Stimulated activated naive B cell treated with anti-CD40 and anti-IgM and Interleukin-4, amounts not matched to agents 10 μg/mL and 1 μg/mL and 100 μg/mL, for 72 hours (primary cell): ENCODE measurements around the gene IP6K3.

ENCODE experiments used
- ATAC-seq, 2 donors: fragments of 150-1000 bp; cut with Tn5 transposase; replicated peaks; 2 replicates each; pipeline ENCODE4 v1.10.0; 2021; ENCODE audit warnings: moderate library complexity in 1 of 2
- DNase-seq: peaks from one replicate; pipeline ENCODE4 v3.0.0; 2021
- H3K27ac Mint-ChIP-seq: one replicate; pipeline ENCODE4 v1.8.0; 2022; ENCODE audit warnings: mild to moderate bottlenecking, mixed read lengths
- H3K27me3 Mint-ChIP-seq, 2 donors: one replicate each; pipeline ENCODE4 v1.8.0; 2022; ENCODE audit warnings: mixed read lengths in 2 of 2
- H3K36me3 Mint-ChIP-seq, 2 donors: one replicate each; pipeline ENCODE4 v1.8.0; 2022; ENCODE audit warnings: mixed read lengths in 2 of 2, mild to moderate bottlenecking in 1 of 2
- H3K4me1 Mint-ChIP-seq, 2 donors: one replicate each; pipeline ENCODE4 v1.8.0; 2022; ENCODE audit warnings: mixed read lengths in 2 of 2, mild to moderate bottlenecking in 1 of 2
- H3K4me3 Mint-ChIP-seq, 2 donors: one replicate each; pipeline ENCODE4 v1.8.0; 2022; ENCODE audit warnings: mild to moderate bottlenecking in 2 of 2, mixed read lengths in 2 of 2, moderate library complexity in 1 of 2
- H3K9me3 Mint-ChIP-seq, 2 donors: one replicate each; pipeline ENCODE4 v1.8.0; 2022; ENCODE audit warnings: mixed read lengths in 2 of 2, mild to moderate bottlenecking in 1 of 2

Gene IP6K3, protein sequence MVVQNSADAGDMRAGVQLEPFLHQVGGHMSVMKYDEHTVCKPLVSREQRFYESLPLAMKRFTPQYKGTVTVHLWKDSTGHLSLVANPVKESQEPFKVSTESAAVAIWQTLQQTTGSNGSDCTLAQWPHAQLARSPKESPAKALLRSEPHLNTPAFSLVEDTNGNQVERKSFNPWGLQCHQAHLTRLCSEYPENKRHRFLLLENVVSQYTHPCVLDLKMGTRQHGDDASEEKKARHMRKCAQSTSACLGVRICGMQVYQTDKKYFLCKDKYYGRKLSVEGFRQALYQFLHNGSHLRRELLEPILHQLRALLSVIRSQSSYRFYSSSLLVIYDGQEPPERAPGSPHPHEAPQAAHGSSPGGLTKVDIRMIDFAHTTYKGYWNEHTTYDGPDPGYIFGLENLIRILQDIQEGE

DNA sequence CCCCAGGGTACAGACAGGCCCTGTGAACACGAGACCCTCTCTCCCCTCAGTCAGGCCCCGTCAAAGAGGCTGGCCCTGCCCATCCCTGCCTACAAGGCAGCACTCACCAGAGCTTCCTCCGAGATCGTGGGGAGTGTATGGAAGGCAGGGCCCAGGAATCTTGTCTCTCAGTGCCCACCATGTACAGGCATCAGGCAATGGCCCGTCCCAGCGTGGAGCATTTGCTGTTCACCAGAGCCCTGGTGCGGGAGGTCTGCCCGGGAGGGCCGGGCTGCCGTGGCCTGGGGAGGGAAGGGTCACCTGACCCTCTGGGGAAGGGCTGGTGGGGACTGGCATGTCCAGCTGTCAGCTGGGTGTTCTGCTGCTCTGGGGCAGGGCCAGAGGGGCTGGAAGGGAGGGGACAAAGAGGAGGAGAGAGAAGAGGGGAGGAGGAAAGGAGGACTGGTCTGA is at the start of gene IP6K3:
IP6K3 (minus strand) TSS at position 255 of the 450 bp plus-strand sequence. CDS start 11,429 bp downstream, outside the sequence.
- Mint-ChIP-seq H3K9me3 (no peaks in the 10 kb centered on the region), H3K27me3 (peaks cover 26 to 33% of the 10 kb centered on the region in 2 donors), H3K27ac (peak within 1 kb of the TSS; percentile 10), H3K36me3 (no peaks in the 10 kb centered on the region), H3K4me1 (peaks cover 3 to 7% of the 10 kb centered on the region in 2 donors), H3K4me3 (no peak within 1 kb of the TSS)
- no peak for ATAC-seq
- DNase-seq: no peak

DNA sequence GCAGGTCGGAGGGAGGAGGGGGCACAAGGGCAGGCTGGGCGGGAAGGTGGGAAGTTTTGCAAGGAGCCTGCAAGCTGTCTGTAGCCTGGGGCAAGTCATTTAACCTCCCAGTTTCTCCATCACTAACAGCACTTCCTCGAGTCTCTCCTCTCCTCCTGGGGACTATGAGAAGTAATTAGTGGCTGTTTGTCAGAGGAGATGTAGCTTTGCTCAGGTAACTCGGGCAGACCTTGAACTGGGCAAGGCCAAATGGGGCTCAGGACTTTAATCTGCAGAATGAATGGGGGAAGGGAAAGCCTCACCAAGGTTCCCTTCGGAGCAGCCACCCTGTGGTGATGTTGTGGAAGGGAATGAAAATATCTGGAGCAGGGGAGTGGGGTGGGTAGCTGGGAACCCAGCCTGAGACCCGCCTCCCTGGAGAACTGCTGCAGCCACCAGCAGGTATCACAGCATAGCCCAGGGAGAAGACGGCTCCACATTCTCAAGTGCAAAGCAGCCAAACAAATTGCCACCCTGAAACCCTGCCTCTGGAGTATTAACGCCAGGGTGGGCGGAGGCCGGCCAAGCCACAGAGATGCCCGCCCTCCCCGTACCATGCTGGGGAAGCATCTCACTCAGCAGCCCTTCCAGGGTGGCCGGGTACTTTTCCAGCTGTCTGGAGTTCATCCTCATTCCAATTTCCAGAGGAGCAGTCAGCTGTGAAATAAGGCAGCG is 48.4 kb upstream of the IP6K3 start:
- peaks cover 4 to 8% of the 10 kb centered on the region in 2 donors for H3K4me1 Mint-ChIP-seq
- H3K27me3 Mint-ChIP-seq: peaks cover 25 to 37% of the 10 kb centered on the region in 2 donors
- H3K27ac Mint-ChIP-seq: peak overlapping the region; percentile 33
- ATAC-seq: peak in 1 of 2 donors; percentile 38
- no peak for DNase-seq
- H3K36me3 Mint-ChIP-seq: peaks cover 0 to 2% of the 10 kb centered on the region in 2 donors
- H3K4me3 Mint-ChIP-seq: no peak overlapping the region
- H3K9me3 Mint-ChIP-seq: no peaks in the 10 kb centered on the region

DNA sequence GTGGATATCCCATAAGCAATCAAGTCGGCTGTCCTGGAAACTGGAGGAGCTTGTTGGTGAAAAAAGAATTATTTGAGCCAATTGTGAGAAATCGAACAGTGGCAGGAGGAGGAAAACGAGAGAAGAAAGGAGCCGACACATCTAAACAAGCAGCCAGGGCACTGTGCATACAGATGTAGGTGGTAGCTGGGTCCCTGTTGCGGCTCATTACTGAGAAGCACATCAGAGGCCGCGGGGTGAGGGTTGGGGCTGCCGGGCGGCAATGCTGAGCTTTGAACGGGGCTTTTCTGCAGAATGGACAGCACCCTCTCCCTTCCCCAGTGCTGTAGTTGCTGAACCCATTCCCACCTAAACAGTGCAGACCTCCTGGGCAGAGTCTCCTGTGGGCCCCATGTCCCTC is 46.3 kb upstream of the IP6K3 start:
- peak overlapping the region; percentile 10 for H3K27ac Mint-ChIP-seq
- no peak overlapping the region for H3K4me3 Mint-ChIP-seq
- peaks cover 2 to 6% of the 10 kb centered on the region in 2 donors for H3K36me3 Mint-ChIP-seq
- peaks cover 9 to 20% of the 10 kb centered on the region in 2 donors for H3K27me3 Mint-ChIP-seq
- peaks cover 10 to 14% of the 10 kb centered on the region in 2 donors for H3K4me1 Mint-ChIP-seq
- no peaks in the 10 kb centered on the region for H3K9me3 Mint-ChIP-seq
- ATAC-seq (no peak), DNase-seq (no peak)

DNA sequence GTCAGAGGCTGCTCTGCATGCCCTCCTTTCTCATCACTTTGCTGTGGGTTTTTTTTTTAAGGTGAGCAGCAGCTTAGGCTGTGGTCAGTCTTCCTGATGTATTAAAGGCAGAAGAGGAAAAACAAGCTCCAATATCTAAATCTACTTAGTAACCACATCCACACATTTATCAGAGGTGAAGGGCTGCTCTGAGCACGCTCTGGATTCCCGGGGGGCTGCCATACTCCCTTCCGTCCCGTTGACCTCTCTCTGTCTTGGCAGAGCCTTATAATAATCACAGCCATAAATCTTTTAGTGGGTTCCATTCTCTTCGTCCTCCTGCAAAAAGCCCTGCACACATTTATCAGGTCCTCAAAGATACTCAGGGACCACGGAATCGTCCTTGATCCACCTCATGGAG is 44.9 kb upstream of the IP6K3 start:
- Mint-ChIP-seq H3K4me1 (peaks cover 22 to 23% of the 10 kb centered on the region in 2 donors), H3K9me3 (no peaks in the 10 kb centered on the region), H3K27me3 (peaks cover 0 to 10% of the 10 kb centered on the region in 2 donors), H3K4me3 (no peak overlapping the region), H3K36me3 (peaks cover 4 to 9% of the 10 kb centered on the region in 2 donors), H3K27ac (no peak overlapping the region)
- DNase-seq (no peak), ATAC-seq (no peak)

DNA sequence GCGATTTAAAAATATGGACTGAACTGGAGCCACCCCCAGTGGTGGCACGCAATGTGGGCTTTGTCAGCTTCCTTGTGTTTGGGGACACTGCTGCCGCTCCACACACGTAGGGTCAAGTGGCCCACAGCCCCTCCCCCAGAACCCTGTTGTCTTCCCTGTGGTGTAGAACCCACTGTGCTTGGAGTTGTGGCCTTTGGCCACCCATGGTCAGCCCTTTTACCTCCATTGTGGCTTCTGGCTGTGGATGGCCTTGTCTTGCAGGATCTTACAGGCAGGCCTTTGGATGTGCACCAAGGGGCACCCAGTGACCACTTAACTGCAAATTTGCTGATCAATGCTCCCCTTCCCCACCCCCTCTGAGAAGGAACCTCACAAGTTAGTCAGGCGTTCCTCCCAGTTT is 44.2 kb upstream of the IP6K3 start:
- no peak overlapping the region for H3K27ac Mint-ChIP-seq

DNA sequence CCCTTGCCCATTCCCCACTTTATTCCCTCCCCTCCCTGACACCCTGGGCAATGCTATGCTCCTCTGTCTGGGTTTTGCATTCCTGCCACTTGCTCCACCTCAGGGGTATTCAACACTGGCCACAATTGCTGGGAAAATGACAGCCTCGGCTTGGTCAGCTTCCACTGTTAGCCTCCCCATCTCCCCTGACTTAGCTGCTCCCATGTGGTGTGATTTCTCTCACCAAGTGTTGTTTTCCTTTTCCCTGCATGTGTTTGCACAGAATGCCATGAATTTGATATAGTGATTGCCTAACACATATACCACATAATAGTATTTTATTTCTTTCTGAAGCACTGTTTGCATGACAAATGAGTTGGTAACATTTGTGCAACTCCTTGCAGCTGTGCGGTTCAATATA is 43.7 kb upstream of the IP6K3 start:
- H3K4me3 Mint-ChIP-seq: peak overlapping the region; percentile 33 to 37
- H3K4me1 Mint-ChIP-seq: peaks cover 28 to 34% of the 10 kb centered on the region in 2 donors
- ATAC-seq: no peak
- H3K9me3 Mint-ChIP-seq: no peaks in the 10 kb centered on the region
- peaks cover 0 to 6% of the 10 kb centered on the region in 2 donors for H3K27me3 Mint-ChIP-seq
- no peak for DNase-seq
- H3K36me3 Mint-ChIP-seq: peaks cover 8 to 14% of the 10 kb centered on the region in 2 donors
- H3K27ac Mint-ChIP-seq: peak overlapping the region; percentile 5

More for the DNA sequence above, 44.2 kb upstream of the IP6K3 start:
- peaks cover 8 to 14% of the 10 kb centered on the region in 2 donors for H3K36me3 Mint-ChIP-seq
- no peaks in the 10 kb centered on the region for H3K9me3 Mint-ChIP-seq
- DNase-seq: no peak
- no peak for ATAC-seq
- H3K4me1 Mint-ChIP-seq: peaks cover 28 to 31% of the 10 kb centered on the region in 2 donors
- peaks cover 0 to 6% of the 10 kb centered on the region in 2 donors for H3K27me3 Mint-ChIP-seq
- H3K4me3 Mint-ChIP-seq: no peak overlapping the region

DNA sequence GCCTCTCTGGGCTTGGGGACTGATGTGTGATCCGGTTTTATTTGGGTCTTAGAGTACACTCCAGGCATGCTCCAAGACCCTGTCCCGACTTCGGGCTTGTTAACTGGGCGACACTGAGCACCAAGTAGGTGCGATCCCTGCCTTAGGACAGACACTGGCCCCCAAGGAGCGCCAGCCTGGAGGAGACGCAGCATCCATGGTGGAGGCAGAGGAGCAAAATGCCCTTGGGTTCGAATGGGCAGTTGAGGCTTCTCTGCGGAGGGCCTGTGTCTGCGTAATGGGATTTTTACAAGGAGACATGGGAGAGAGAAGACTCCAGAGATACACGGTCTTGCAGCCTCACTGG is 42.8 kb upstream of the IP6K3 start:
- Mint-ChIP-seq H3K27ac (peak overlapping the region; percentile 95), H3K9me3 (no peaks in the 10 kb centered on the region), H3K4me3 (peak overlapping the region; percentile 78 to 86), H3K4me1 (peaks cover 30 to 42% of the 10 kb centered on the region in 2 donors), H3K27me3 (peaks cover 0 to 6% of the 10 kb centered on the region in 2 donors), H3K36me3 (peaks cover 14 to 22% of the 10 kb centered on the region in 2 donors)
- DNase-seq: no peak
- ATAC-seq: no peak

DNA sequence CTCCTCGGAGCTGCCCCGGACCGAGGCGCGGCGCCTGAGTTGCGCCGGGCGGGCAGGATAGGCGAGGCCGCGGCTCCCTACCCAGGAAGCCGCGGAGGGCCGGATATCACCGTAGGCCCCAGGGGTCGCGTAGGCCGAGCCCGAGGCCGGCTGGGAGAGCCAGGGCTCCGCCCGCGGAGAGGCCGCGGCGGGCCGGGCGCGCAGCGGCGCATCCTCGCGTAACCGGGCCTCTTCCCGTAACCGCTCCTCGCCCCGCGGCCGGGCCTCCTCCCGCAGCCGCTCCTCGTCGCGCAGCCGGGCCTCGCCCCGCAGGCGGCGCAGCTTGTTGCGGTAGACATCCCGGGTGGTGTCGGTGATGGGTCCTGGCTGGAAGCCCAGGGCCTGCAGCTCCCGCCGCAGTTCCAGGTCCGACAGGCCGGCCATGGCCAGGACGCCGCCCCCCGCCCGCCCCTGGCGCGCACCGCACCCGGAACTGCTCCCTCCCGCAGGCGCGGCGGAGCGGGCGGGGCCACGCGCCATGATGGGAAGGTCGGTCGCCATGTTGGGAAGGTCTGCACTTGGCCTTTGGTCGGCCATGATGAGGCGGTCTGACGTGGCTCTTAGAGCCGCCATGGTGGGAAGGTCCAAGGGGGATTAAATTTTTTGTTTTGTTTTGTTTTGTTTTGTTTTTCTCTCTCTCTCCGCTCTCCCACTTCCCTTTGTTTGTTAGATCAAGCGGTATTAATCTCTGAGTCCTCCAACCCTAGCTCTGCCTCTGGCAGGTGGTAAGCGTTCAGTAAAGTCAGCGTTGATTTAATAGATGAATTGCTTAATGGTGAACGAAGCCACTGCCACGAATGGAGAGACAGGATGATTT is 42.2 kb upstream of the IP6K3 start, which contains the start of gene LEMD2:
LEMD2 (minus strand) TSS at position 437 of the 856 bp plus-strand sequence; CDS start at position 423, 14 bp downstream.
- Mint-ChIP-seq H3K9me3 (no peaks in the 10 kb centered on the region), H3K36me3 (peaks cover 16 to 25% of the 10 kb centered on the region in 2 donors), H3K4me1 (peaks cover 31 to 48% of the 10 kb centered on the region in 2 donors), H3K27ac (peak within 1 kb of the TSS; percentile 95), H3K4me3 (peak within 1 kb of the TSS; percentile 86 to 91), H3K27me3 (peaks cover 0 to 6% of the 10 kb centered on the region in 2 donors)
- DNase-seq: peak; percentile 92
- peak; percentile 88 to 90 for ATAC-seq

DNA sequence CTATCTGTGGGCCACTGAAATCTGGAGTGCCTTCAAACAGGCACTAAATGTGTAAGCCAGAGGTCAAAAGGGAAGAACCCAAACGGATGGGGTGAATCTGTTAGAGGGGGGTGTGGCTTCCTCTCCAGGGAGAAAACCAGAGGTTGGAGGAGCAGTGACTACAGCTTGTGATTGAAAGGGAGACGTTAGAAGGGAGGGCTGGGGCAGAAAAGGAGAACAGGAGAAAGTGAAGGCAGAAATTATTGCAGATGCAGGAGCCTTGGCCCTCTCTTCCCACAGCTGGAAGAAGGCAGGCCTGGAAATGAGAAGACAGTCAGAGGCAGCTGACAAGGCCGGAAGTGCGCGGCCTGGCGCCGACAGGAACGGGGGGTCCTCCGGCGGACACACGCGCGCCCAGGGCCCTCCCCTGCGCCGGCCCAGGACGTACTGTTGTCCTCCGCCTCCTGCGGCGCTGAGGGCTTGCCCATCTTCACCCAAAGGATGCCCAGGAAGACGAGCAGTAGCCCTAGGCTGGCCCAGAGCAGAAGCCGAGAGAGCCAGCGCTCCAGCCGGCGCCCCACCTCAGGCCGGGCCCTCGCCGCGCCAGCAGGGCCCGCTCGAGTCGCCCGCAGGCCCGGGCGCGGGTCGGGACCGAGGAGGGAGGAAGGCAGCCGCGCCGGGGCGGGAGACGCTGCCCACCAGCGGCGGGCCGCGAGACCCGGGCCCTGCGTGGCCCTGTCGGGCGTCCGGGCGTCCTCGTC is 41.4 kb upstream of the IP6K3 start:
- peaks cover 33 to 56% of the 10 kb centered on the region in 2 donors for H3K4me1 Mint-ChIP-seq

DNA sequence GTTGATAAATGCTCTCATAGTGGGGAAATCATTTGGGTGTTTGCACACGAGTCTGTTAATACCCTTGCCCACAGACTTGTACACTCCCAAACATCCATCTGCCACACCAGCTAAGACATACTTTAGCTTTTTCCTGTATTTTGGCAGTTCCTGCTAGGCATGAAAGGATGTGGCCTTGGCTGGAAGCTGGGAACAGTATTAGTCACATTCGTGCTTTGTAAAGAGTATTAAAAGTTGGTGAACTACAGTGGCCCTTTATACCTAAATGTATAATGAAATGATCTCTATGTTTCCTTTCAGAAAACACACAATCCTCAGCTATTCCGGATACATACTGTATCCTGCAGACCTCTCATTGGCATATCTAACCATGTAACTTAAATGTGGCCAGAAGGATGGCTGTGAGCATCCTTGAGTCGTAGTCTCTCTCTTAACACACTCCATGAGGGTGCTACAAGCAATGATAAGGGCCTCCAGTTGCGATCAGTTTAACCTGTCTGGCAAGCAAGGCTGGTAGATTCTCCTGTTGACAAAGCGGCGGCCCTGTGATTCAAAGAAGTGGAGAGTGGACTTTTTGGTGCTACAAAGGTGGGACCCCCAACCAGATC is 40.7 kb upstream of the IP6K3 start:
- ATAC-seq (no peak), DNase-seq (no peak)
- peaks cover 33 to 62% of the 10 kb centered on the region in 2 donors for H3K4me1 Mint-ChIP-seq
- no peaks in the 10 kb centered on the region for H3K9me3 Mint-ChIP-seq
- H3K27ac Mint-ChIP-seq: peak overlapping the region; percentile 94
- H3K27me3 Mint-ChIP-seq: no peaks in the 10 kb centered on the region
- peak overlapping the region; percentile 86 to 91 for H3K4me3 Mint-ChIP-seq
- peaks cover 28 to 34% of the 10 kb centered on the region in 2 donors for H3K36me3 Mint-ChIP-seq

More for the DNA sequence above, 41.4 kb upstream of the IP6K3 start:
- ATAC-seq (peak; percentile 69 to 75), DNase-seq (peak; percentile 57)
- H3K27ac Mint-ChIP-seq: peak overlapping the region; percentile 94
- peak overlapping the region; percentile 86 to 91 for H3K4me3 Mint-ChIP-seq
- no peaks in the 10 kb centered on the region for H3K9me3 Mint-ChIP-seq
- H3K27me3 Mint-ChIP-seq: peaks cover 0 to under 1% of the 10 kb centered on the region in 2 donors
- peaks cover 24 to 32% of the 10 kb centered on the region in 2 donors for H3K36me3 Mint-ChIP-seq

DNA sequence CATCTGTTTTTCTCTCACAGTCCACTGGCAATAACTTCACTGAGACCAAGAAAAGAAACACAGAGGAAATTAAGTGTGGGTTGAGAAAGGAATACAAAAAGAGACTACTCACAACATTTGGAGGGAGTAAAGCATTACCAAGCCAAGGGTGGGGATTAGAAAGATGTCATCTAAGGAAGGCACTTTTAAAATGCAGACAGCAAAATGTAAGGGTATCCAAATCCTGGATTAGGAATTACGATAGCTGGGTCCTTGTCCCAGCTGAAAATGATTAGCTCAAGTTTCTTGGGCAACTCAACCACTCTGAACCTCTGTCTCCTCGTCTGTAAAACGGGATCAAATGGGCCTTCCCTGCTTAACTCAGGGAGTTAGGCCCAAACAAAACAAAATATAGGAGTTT is 40.0 kb upstream of the IP6K3 start:
- H3K9me3 Mint-ChIP-seq: no peaks in the 10 kb centered on the region
- H3K36me3 Mint-ChIP-seq: peaks cover 33 to 40% of the 10 kb centered on the region in 2 donors
- DNase-seq (no peak), ATAC-seq (no peak)
- no peak overlapping the region for H3K4me3 Mint-ChIP-seq
- peaks cover 38 to 67% of the 10 kb centered on the region in 2 donors for H3K4me1 Mint-ChIP-seq
- no peak overlapping the region for H3K27ac Mint-ChIP-seq
- no peaks in the 10 kb centered on the region for H3K27me3 Mint-ChIP-seq

DNA sequence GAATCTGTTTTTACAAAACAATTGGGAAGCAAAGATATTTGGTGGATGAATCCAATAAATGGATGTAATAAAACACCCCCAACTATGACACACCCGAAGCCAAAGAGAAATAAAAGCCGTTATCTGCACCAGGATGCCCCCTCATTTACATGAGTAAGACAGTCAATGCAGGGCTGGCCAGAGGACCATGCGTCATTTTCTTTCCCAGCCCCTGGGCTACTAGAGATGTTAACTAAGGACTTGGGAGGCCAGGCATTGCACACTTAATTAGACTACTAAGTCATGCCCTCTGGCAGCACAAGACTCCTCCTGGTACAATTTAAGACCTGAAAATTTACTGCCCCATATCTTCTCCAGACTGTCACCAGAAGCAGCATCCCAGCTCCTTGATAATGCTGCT is 39.1 kb upstream of the IP6K3 start:
- Mint-ChIP-seq H3K27ac (peak overlapping the region; percentile 76), H3K27me3 (no peaks in the 10 kb centered on the region), H3K36me3 (peaks cover 32 to 46% of the 10 kb centered on the region in 2 donors), H3K4me3 (no peak overlapping the region), H3K4me1 (peaks cover 38 to 67% of the 10 kb centered on the region in 2 donors), H3K9me3 (no peaks in the 10 kb centered on the region)
- DNase-seq (no peak), ATAC-seq (no peak)

DNA sequence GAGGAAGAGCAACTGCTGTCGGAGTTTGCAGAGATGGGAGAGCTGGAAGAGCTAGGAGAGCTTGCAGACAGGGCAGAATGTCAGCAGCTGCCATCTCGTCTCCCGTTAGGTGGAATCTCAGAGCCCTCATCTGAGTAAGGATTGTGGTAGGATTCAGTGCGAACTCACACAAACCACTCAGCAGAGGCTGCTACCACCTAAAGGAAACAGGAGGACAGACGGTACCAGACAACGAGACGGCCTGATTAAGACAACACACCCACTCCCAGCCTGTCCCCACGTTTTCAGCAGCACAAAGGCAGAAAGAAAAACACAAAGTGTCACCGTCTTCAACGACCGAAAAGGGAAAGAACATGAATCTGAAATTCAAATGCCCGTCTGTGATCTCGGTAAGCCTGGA is 38.1 kb upstream of the IP6K3 start:
- H3K36me3 Mint-ChIP-seq: peaks cover 42 to 54% of the 10 kb centered on the region in 2 donors
- DNase-seq (no peak), ATAC-seq (no peak)
- H3K4me1 Mint-ChIP-seq: peaks cover 35 to 63% of the 10 kb centered on the region in 2 donors
- H3K9me3 Mint-ChIP-seq: no peaks in the 10 kb centered on the region
- no peaks in the 10 kb centered on the region for H3K27me3 Mint-ChIP-seq
- peak overlapping the region; percentile 56 for H3K27ac Mint-ChIP-seq
- no peak overlapping the region for H3K4me3 Mint-ChIP-seq
